CD4-positive, alpha-beta T cell treated with Interleukin-1 beta for 1 hour (primary cell): ENCODE results near the gene ITPR1.

ENCODE experiments used
- DNase-seq, 2 donors: peaks; one replicate each; pipeline ENCODE4 v3.0.0-alpha.2; 2020 to 2022

Gene ITPR1

GRCh38 chr3:4492208-4493013 lies 737 bp upstream of the ITPR1 start:
- peak; percentile 43 to 50 for DNase-seq

DNA sequence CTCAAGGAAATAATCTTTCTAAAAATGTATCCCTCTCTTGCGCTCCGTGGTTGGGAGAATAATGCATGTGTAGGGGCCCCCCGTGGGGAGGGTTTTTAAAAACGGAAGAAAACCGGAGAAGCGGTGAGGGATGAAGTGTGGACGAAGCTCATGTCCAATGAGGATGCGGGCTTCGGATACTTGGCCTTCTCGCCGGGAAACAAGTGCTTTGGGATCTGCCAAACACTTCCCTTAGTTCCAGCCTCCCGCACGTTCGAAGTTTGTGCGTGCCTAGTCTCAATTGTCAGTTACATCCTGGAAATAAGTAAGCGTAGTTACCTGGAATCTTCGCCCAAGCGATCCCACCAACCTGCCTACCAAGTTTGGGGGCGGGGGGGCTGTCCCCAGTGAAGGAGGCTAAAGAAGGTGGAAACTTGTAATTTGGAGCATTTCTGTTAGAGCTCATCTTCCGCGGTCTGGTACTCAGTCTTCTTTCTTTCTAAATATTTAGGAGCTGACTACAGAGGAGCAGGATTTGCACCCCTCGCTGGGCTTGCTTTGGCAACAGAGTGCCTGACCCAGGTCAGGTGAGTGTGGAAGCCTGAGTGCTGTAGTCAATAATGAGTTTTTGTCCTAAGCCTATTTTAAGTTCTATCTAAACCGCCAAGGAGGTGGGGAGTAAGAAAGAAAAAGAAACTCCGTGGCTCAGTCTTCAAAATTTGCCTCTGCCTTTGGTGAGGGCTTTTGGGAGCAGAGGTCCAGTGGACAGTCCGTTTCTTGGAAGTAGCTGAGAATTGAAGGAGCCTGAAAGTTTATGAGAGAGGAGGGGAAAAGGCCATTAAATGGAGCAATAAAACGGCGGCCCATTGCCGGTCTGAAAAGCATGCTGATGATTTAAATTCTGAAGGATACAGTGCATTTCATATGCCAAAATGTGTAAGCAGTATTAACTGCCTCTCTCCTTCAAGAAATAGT lies 1.1 kb downstream of the ITPR1 start:
- DNase-seq, result no peak

- no peak for DNase-seq
Measured at GRCh38 chr3:4494895-4495264, 1.7 kb downstream of the ITPR1 start.

DNA sequence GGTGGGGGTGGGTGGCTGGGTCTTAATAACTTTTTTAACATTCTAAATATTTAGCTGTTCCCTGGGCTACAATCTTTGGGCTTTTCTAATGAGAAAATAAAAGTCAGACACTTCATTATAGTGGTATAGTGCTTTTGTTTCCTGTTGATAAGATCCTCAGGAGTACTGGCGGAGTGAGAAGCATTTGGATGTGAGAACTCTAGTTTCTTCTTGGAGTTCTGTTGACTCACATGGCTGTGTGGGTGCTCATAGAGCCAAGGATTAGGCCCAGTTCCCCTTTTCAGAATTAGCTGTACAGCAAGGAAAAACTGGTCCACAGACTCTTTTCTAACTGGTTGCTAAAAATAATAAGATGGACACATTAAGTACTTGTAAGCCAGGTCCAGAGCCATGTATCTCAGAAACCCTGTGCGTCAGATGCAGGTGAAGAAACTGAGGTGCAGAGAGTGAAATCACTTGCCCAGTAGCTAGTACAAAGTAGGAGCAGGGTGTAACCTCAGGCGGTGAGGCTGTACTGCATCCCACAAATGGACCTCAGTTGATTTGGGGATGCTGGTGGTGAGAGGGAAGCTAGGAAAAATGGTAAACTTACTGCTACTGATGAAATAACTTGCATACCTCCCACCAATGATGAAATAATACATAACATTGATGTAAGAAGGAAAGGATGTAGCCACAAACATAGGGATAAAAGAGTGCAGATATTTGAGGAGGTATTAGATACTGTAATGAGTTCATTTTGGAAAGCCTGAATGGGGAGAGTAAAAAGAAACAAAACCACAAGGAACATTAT lies 2.3 kb downstream of the ITPR1 start:
- DNase-seq, result no peak

GRCh38 chr3:4496087-4496452 lies 2.9 kb downstream of the ITPR1 start:
- no peak for DNase-seq

DNA sequence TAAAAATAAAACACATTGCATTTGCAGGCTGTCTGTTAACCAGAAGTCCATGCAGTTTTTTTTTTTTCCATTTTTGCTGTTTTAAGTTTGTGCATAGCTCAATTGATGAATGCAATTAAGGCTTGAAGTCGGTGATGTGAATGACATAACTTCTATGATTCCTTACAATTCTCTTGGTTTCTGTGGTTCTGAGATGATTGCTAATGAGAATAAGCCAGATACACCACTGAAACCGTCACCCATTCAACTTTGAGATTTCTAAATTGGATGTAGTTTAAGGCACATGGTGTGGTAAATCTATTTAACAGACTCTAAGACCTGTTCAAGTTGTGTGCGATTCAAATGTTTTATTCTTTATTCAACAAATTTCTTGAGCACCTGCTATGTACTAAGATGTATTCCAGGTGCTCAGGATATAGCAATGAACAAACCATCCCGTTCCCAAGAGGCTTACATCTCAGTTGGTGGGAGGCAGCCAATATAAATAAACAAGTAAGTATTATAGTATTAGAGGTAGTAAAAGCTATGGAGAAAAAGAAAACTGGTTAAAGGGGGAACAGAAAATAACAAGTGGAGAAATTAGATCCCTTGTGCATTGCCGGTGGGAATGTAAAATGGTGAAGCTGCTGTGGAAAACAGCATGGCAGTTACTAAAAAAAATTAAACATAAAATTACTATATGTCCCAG lies 4.0 kb downstream of the ITPR1 start:
- DNase-seq, result no peak

- no peak for DNase-seq
Measured at GRCh38 chr3:4497843-4498324, 4.7 kb downstream of the ITPR1 start.

DNA sequence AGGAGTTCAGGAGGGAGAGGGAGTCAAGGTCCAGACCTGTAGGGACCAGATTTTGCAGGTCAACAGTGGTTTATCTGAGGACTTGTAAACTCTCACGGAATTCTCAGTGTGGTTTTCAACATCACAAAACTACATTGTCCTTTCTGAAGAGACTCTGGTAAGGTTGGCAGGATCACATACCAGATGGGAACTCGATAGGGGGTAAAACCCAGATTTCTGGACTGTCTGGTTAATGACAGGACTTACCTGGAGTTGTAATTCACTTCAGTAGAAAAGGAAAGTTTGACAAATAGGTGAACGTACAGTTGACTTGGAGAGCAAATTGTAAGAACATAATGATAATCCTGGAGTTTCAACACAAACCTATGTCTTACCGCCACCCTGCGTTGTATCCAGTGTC lies 5.3 kb downstream of the ITPR1 start:
- no peak for DNase-seq

- DNase-seq, result no peak
Measured at GRCh38 chr3:4501437-4501836, 8.3 kb downstream of the ITPR1 start.

DNA sequence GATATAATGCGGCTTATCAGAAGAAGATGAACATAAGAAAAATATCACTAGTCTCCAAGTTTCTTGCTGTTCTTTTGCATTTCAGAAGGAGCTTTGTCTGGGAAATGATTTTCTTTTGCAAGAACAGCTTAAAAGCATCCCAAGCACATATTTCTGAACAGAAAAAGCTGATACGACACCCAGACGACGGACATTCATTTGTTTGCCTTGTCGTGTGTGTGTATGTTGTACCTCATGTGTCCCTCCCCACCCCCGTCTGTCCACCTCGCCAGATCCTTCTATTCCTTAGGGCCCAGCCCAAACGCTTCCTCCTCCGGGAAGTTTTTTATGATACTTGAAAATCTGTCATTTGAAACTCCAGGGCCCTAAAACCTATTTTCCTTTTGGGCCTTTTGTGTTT lies 8.8 kb downstream of the ITPR1 start:
- DNase-seq, result no peak

DNA sequence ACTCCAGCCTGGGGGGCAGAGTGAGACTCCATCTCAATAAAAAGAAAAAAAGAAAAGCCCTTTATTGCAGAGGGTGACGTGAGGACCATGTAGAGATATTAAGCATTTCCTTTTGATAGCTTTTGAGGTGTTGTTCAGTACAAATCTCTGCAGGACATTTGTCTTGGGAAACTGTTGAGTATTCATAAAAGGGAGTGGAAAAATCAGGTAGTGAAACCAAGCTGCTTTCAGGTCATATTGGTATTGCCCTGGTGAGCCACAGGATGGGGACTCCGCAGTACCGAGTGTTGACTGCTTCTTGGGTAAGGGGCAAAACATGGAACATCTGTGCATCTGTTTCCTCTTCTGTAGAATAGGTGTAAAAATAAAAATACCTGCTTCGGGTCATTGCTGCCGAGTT lies 9.9 kb downstream of the ITPR1 start:
- DNase-seq, result peak in 1 of 2 donors; percentile 54

GRCh38 chr3:4504340-4505261 lies 11.5 kb downstream of the ITPR1 start:
- peak; percentile 38 to 63 for DNase-seq

DNA sequence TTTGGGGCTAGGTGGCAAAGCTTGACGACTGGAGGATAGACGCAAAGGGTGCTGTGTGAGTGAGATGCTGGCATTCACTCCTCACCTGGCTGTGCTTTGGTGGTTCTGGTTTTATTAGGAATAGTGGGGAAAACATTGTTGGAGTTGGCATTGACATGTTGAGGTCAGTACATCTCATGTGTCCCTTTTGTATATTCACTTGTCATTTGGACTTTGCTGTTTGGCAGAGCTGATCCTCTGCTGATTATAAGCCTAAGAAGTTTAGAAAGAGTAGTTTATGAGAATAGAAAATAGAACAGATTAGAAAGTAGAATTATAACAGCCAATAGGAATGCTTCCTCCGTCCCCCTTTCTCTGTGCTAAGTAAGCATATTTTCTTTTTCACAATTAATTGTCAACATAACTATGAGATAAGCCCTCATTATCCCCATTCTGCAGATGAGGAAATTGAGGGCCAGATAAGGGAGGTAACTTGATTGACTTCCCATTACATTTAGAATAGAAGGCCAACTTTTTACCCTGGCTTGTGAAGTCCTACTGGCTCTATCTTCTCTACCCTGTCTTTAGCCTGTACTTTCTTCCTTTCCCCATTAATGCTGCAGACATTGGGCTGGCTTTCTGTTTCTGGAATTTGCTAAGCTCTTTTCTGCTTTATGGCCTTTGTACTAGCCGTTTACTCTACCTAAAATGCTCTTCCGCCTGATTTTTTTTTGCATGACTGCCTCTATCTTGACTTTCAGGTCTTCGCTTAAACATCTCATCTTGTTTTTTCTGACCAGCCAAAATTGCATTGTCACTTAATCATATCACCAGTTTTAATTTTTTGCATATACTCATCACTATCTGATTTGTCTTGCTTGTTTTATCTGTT lies 12.8 kb downstream of the ITPR1 start:
- no peak for DNase-seq

- DNase-seq, result no peak
Measured at GRCh38 chr3:4506559-4507023, 13.4 kb downstream of the ITPR1 start.

DNA sequence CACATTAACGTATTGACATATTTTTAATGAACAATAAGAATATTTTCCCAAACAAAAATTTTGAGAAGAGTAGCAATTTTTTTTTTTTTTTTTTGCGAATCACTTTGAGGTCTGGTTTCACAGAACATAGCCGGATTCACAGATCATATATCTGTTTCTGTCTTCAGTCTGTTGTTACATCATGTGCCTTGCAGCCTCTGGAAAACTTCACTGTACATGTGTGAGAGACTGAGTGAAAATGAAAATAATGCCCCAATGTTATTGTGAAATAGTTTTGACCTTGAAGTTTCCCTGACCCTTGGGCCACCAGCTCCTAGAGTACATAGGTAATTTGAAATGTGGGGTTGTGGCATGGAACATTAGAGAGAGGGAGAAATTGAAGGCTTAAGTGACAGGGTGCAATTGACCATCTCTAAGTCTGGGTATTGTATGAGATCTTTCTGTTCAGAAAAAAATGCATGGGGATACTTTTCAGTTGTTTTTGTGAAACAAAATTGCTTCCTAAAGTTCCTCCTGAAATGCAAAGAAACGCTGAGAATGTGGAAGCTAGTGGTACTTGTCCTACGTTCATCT lies 14.0 kb downstream of the ITPR1 start:
- DNase-seq, result no peak

DNA sequence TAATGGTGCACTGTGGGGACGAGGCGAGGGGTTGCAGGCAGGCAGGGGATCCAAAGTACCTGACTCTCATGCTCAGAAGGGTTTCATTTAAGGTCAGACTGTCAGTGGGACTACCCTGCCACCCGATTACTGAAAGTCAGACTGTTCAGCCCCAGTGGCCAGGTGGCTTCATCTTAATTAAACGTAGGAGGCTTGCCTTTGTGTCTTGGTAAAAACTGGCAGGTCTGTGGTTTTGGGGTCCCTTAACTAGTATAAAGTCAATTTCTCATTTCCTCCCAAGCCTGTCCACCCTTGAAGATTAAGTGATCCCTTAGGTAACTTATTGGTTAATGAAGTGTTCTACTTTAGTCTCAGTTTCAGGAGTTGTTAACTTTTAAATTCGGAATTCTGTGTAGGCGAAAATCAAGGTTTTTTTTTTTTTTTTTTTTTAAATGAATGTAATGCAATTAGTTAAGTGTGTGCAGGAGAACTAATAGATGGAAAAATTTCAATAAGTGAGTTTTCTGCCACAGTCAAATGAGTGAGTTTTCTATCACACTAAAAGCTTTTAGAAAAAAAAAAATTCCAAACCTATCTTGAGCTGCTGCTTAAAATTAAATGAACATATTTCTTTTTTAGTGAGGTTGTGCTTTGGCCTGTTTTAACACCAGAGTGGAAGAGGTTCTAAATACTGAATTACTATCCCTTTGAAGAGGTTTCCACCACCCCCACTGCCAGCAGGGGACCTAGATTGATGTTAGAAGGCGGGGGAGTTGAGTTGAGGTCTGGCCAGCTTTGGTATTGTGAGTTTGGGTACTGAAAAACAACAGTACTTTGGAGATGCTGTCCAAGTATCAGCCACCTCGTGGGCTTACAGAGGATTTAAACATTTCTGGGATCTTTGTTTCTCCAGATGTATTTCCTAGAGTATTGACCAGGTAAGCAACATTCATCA lies 15.2 kb downstream of the ITPR1 start:
- no peak for DNase-seq

- no peak for DNase-seq
Measured at GRCh38 chr3:4509043-4509442, 15.9 kb downstream of the ITPR1 start.

GRCh38 chr3:4509983-4510755 lies 17.0 kb downstream of the ITPR1 start:
- DNase-seq, result no peak
